Ovary (tissue), 3 donors: ENCODE measurements around the gene CCL4L2.

ENCODE experiments used
- EP300 ChIP-seq: sonication (generic); formaldehyde crosslinking; IDR thresholded peaks from one replicate; pipeline ENCODE4 v1.6.1; 2017; ENCODE audit warnings: antibody characterized with exemption
- POLR2A ChIP-seq: fragments of 450-650 bp; IDR thresholded peaks from one replicate; pipeline ENCODE4 v1.6.1; 2017; ENCODE audit warnings: antibody characterized with exemption, mild to moderate bottlenecking, moderate library complexity
- TF ChIP-seq, protein P1 (sequence below), 3 donors: fragments of 450-650 bp in 2 of 3; fragments of 200-600 bp in 1 of 3; IDR thresholded peaks; one replicate each; pipeline versions ENCODE4 v1.5.1 to v1.8.0; 2016 to 2022; ENCODE audit warnings: antibody characterized with exemption in 3 of 3, mild to moderate bottlenecking in 1 of 3
- donor health status: DM: no; HTN: no; CAD: no.

- no peak for TF ChIP-seq POLR2A
- TF ChIP-seq, protein P1, sequence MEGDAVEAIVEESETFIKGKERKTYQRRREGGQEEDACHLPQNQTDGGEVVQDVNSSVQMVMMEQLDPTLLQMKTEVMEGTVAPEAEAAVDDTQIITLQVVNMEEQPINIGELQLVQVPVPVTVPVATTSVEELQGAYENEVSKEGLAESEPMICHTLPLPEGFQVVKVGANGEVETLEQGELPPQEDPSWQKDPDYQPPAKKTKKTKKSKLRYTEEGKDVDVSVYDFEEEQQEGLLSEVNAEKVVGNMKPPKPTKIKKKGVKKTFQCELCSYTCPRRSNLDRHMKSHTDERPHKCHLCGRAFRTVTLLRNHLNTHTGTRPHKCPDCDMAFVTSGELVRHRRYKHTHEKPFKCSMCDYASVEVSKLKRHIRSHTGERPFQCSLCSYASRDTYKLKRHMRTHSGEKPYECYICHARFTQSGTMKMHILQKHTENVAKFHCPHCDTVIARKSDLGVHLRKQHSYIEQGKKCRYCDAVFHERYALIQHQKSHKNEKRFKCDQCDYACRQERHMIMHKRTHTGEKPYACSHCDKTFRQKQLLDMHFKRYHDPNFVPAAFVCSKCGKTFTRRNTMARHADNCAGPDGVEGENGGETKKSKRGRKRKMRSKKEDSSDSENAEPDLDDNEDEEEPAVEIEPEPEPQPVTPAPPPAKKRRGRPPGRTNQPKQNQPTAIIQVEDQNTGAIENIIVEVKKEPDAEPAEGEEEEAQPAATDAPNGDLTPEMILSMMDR (IDR thresholded peaks at IDR 0.05), result no peak
- no peak for TF ChIP-seq EP300
Observed at GRCh38 chr17:36213695-36214094, 2.8 kb downstream of the CCL4L2 start.
